ENCODE data around the gene DSCAML1.
"Not testable (repeated sequence)": the region's sequence is repeated elsewhere in the genome, so short reads cannot be mapped to it uniquely, and the experiment has no call there.

The DSCAML1 gene

GRCh38 chr11:117415358-117415896, 381.6 kb downstream of the DSCAML1 start:
- no peak for DNase-seq

DNA sequence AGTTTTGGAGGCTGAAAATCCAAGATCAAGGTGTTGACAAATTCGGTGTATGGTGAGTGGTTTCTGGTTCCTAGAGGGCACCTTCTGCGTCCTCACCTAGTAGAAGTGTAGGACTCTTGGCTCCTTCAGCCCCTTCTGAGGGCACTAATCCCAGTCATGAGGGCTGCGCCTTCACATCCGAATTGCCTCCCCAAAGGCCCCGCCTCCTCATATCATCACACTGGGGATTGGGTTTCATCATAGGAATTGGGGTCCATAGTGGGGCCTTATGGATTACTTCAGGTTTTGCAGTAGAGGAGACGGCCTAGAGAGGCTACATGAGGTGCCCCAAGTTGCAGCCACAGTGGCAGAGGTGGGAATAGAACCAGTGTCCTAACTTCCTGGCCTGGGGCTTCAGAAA, 382.3 kb downstream of the DSCAML1 start:
- DNase-seq: no peak

DNA sequence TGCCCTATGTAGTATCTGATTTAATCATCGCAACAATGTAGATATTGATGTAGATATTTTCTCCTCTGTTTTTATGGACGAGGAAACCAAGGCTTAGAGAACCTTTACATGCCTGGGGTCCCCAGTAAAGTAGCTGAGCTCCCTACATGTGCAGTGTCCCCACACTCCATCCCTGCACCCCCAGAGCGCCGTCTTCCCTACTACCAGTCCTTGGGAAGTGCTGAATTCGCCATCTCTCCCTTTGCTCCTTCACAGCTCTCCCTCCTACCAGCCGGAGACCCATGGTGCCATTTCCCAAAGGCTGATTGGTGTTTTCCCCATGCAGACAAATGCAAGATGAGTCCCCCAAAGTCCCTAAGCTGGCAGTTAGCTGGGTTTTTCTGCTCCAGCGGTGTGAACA, 383.4 kb downstream of the DSCAML1 start:
- no peak for DNase-seq

- no peak for DNase-seq
Observed at GRCh38 chr11:117412653-117413275, 384.3 kb downstream of the DSCAML1 start.

DNA sequence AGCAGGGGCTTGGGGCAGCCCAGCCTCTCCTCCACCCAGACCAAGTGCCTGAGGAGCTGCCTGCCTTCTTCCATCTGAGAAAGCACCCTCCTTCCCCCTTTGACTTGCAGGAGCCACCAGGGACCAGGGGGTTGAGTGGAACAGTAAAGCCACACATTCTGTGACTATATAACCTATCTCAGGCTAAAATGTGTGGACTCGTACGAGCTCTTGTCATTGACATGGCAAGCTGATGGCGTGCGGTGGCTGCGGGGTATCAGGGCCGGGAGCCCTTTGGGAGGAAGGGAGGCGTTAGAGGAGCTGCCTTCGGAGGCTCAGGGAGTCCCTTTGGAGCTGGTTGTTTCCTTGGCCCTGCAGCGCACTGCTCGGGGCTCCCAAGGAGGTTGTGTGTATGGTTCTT, 384.8 kb downstream of the DSCAML1 start:
- DNase-seq: no peak

- no peak for DNase-seq
Observed at GRCh38 chr11:117411736-117412135, 385.3 kb downstream of the DSCAML1 start.

DNA sequence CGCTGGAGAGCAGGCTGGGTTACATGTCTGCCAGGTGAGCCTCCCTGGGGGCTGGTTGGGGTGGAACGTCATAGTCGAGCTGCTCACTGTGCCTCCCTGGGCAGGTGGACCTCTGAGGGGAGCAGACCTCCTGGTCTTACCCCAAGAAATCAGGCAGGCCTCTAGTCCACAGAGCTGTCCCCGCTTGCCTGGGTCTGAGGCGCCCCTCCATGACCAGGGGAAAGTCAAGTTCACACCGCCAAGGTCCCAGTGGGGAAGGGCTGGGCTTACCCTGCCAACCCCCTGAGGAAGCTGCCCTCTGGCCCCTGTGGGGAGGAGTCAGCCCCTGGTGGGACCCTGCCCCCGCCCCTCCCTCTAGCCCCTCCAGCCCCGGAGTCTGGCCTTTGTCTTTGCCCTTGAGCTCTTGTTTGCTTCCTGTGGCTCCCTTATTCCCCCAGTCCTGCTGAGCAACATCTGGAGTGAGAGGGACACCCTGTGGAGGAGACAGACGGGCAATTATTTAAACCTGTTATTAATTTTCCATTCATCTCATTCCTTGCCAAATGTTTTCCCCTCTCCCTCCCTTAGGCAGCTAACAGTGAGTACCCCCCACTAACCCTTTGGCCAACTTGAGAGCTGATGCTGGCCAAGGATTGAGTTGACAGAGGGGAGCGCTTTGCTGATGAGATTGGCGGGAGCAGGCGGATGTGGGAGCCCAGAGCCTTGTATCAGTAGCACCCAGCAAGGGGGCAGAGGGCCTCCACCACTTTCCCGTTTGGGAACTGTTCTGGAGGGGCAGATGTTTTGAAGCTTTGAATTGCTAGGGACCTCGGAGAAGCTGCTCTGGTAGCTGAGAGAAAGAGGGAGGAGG, 385.9 kb downstream of the DSCAML1 start:
- DNase-seq: no peak

DNA sequence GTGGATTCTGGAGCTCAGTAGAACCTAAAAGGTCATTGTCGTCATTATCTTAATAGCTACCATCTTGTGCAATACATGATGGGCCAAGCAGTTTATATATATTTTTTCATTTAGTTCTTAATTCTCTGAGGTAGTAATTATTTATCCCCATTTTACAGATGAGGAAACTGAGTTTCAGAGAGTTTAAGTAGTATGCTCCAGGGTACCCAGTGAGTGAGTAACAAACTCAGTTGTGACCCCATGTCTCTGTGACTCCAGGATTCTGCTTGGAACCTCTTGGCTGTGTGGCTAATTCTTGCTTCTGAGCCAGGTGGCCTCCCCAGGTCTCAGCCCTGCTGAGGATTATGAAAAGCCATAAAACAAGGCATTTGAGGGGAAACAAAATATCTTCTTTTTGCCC, 386.8 kb downstream of the DSCAML1 start:
- DNase-seq: no peak

- DNase-seq: no peak
Observed at GRCh38 chr11:117409511-117409910, 387.5 kb downstream of the DSCAML1 start.

GRCh38 chr11:117408356-117408755, 388.7 kb downstream of the DSCAML1 start:
- DNase-seq: no peak

DNA sequence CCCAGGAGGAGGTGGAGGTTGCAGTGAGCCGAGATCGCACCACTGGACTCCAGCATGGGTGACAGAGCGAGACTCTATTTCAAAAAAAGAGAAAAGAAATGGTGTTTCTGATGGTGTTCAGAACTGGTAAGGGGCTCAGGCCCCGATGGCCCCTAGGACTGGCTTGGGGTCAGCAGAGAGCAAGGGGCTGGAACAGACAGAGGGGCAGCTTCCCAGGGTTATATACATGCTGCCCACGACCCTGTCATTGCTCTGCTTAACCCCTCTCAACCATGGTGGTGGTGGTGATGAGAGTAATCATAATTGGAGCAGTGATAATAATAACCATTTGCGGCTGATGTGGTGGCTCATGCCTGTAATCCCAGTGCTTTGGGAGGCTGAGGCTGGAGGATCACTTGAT, 390.0 kb downstream of the DSCAML1 start:
- DNase-seq: no peak

GRCh38 chr11:117405898-117406297, 391.1 kb downstream of the DSCAML1 start:
- not testable (repeated sequence) for DNase-seq

GRCh38 chr11:117399100-117399840, 397.7 kb downstream of the DSCAML1 start:
- DNase-seq: not testable (repeated sequence)

DNA sequence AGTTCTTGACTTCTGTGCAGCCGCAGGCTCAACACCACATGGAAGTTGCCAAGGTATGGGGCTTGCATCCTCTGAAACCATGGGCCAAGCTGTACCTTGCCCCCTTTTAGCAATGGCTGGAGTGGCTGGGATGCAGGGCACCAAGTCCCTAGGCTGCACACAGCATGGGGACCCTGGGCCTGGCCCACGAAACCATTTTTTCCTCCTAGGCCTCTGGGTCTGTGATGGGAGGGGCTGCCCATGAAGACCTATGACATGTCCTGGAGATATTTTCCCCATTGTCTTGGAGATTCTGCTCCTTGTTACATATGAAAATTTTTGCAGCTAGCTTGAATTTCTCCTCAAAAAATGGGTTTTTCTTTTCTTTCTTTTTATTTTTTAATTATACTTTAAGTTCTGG, 398.4 kb downstream of the DSCAML1 start:
- not testable (repeated sequence) for DNase-seq

DNA sequence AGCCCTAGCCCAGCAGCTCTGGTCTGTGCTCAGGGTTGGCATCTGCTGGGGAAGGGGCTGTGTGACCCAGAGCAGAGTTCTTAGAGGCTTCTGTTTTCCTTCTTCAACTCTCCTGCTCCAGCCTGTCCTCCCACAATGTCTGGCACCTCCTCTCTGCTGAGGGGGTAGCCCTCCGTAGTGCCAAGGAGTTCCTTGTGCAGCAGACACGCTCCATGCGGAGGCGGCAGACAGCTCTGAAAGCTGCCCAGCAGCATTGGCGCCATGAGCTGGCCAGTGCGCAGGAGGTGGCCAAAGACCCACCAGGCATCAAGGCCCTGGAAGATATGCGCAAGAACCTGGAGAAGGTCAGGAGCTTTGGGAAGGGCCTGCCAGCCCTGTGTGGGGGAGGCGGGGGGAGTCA, 400.0 kb downstream of the DSCAML1 start:
- no peak for DNase-seq

- DNase-seq: no peak
Observed at GRCh38 chr11:117395476-117395875, 401.5 kb downstream of the DSCAML1 start.

GRCh38 chr11:117394221-117394925, 402.6 kb downstream of the DSCAML1 start:
- no peak for DNase-seq

DNA sequence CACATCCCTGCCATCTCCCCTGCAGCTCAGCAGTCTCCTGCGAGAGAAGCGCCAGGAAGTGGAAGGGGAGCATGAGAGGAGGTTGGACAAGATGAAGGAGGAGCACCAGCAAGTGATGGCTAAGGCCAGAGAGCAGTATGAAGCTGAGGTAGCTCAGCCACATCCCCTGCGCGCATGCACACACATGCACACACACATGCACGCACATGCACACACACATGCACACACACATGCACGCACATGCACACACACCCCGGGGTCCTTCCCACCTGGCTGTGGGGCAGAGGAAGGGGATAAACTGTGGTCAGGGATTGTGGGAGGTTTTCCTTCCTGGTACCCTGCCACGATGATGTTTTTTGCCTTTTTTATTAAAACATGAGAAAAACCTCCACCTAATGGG, 404.0 kb downstream of the DSCAML1 start:
- DNase-seq: no peak

DNA sequence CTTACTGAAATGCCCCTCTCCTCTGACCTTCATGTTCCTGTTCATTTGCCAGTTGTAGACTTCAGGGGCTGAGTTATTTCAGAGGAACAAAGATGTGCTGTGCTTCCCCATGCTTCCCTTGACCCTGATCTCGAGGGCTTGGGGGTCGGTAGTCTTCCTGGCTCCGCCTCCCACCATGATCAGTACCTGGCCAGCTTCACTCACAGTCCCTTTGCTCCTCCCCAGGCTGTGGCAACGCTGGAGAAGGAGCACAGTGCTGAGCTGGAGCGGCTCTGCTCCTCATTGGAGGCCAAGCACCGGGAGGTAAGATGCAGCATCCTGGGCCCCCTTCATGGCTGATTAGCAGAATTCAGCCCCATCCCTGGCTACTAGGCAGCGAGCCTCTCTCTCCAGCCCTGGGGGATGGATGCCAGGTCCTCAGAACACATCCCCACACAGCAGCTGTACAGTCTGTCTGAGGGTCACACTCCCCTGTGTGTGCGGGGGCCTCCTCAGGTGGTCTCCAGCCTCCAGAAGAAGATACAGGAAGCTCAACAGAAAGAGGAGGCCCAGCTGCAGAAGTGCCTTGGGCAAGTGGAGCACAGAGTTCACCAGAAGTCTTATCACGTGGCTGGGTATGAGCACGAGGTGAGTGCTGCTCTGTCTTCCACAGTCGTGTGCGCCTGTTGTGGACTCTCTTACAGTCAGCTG, 404.9 kb downstream of the DSCAML1 start:
- DNase-seq: no peak

- no peak for DNase-seq
Observed at GRCh38 chr11:117391181-117391580, 405.8 kb downstream of the DSCAML1 start.

DNA sequence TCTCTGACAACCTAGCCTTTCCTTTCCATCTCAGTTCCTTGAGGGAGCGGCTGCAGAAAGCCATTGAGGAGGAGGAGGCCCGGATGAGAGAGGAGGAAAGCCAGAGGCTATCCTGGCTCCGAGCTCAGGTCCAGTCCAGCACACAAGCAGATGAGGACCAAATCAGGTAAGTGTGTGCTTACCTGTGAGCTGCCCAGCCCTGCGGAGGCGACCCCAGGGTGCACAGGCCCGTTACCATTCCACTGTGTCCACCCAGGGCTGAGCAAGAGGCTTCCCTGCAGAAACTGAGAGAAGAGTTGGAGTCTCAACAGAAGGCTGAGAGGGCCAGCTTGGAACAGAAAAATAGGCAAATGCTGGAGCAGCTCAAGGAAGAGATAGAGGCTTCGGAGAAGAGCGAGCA, 406.3 kb downstream of the DSCAML1 start:
- no peak for DNase-seq

All from left hindlimb (tissue), 1 donor.